ENCODE data around the gene HRAS.

The HRAS gene

DNA sequence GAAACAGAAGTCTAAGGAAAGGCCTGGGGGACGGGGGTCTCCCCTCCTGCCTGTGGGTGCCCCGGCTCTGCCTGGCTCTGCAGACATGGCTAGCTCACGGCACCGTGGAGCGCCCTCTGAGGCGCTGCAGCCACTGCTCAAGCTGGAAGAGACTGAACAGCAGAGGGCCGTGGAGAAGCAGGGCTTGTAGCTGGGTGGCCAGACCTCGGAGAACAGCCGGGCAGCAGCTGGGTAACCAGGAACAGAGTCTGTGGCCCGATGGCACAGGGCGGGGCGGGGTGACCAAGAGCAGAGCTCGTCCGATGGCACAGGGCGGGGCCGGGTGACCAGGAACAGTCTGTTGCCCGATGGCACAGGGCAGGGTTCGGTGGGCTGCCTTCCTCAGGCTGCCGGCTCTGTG, 46.4 kb downstream of the HRAS start:
- no peak for DNase-seq (ENCODE audit: low read depth)
- no peak overlapping the region for H3K4me3 ChIP-seq (ENCODE audit: low read length)
- TF ChIP-seq, protein P1, sequence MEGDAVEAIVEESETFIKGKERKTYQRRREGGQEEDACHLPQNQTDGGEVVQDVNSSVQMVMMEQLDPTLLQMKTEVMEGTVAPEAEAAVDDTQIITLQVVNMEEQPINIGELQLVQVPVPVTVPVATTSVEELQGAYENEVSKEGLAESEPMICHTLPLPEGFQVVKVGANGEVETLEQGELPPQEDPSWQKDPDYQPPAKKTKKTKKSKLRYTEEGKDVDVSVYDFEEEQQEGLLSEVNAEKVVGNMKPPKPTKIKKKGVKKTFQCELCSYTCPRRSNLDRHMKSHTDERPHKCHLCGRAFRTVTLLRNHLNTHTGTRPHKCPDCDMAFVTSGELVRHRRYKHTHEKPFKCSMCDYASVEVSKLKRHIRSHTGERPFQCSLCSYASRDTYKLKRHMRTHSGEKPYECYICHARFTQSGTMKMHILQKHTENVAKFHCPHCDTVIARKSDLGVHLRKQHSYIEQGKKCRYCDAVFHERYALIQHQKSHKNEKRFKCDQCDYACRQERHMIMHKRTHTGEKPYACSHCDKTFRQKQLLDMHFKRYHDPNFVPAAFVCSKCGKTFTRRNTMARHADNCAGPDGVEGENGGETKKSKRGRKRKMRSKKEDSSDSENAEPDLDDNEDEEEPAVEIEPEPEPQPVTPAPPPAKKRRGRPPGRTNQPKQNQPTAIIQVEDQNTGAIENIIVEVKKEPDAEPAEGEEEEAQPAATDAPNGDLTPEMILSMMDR (IDR thresholded peaks at IDR 0.05; ENCODE audit: insufficient read depth, low read depth, low read length, missing control alignments) = no peak

DNA sequence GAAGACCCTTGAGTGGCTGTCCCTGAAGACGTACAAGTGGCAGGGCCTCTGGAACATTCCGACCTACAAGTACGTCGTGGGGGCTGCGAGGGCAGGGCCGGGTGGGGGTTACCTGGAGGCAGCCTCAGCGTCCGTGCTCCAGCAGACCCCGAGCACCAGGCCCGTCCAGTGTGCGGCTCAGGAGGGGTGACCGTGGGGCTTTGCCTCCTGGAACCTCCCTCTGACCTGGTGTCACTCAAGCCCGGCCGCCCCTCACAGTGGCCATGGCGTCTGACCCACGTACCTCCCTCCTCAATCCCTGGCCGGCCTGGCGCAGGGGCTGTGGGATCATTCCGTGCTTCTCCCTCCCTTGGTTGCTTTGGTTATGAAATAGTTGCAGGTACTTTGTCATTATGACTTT, 46.8 kb downstream of the HRAS start:
- no peak for DNase-seq (ENCODE audit: low read depth)
- H3K4me3 ChIP-seq (ENCODE audit: low read length) = no peak overlapping the region
- TF ChIP-seq, protein P1 (IDR thresholded peaks at IDR 0.05; ENCODE audit: insufficient read depth, low read depth, low read length, missing control alignments) = no peak

DNA sequence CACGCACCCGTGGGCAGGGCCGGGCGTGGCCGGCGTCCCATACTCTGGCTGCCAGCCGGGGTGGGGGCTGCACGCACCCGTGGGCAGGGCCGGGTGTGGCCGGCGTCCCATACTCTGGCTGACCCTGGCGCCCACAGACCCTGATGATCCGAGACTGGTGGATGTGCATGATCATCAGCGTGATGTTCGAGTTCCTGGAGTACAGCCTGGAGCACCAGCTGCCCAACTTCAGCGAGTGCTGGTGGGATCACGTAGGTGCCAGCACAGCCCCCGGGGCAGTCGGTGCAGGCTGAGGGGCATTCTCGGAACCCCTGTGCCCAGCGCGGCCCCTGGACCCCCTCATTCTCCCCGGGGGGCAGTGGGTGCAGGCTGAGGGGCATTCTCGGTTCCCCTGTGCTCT, 47.3 kb downstream of the HRAS start:
- DNase-seq (ENCODE audit: low read depth) = no peak
- TF ChIP-seq, protein P1 (IDR thresholded peaks at IDR 0.05; ENCODE audit: insufficient read depth, low read depth, low read length, missing control alignments) = no peak
- H3K4me3 ChIP-seq (ENCODE audit: low read length) = no peak overlapping the region

GRCh38 chr11:487571-488021, 47.8 kb downstream of the HRAS start:
- H3K4me3 ChIP-seq (ENCODE audit: low read length) = no peak overlapping the region
- TF ChIP-seq, protein P1 (IDR thresholded peaks at IDR 0.05; ENCODE audit: insufficient read depth, low read depth, low read length, missing control alignments) = no peak
- DNase-seq (ENCODE audit: low read depth) = no peak

- TF ChIP-seq, protein P1 (IDR thresholded peaks at IDR 0.05; ENCODE audit: insufficient read depth, low read depth, low read length, missing control alignments) = no peak
- no peak overlapping the region for H3K4me3 ChIP-seq (ENCODE audit: low read length)
- no peak for DNase-seq (ENCODE audit: low read depth)
Measured at GRCh38 chr11:486189-486588, 49.2 kb downstream of the HRAS start.

GRCh38 chr11:484616-485015, 50.8 kb downstream of the HRAS start:
- no peak overlapping the region for H3K4me3 ChIP-seq (ENCODE audit: low read length)
- no peak for DNase-seq (ENCODE audit: low read depth)
- TF ChIP-seq, protein P1 (IDR thresholded peaks at IDR 0.05; ENCODE audit: insufficient read depth, low read depth, low read length, missing control alignments) = no peak
